ENCODE measurements around the gene NPAT. TPM values are rescaled to one million over a fixed set of nuclear protein-coding genes. Genes with fewer than 3 reads are reported as not detected.

The NPAT gene
- total and polyA plus RNA-seq, 2 experiments from 2014 or later: 3.7 to 14.3 TPM

DNA sequence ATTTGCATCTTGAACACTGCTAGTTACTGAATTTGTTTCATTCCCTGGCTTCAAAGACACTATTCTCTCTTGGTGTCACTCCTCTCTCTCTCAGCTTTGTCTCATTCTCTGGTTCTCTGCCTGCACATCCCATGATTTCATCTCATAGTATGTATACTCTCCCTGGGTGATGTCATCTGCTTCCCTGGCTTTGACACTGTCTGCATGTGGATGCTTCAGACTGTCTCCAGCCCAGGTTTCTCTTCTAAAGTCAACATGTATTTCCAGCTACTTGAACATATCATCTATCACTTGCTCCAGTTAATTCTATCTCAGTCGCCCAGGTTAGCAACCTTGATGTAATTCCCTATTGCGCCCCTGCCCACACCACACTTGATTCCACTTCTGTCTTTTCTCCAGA is 110.4 kb downstream of the NPAT start:
- H3K4me1 ChIP-seq (ENCODE audit: insufficient read depth): no peaks in the 10 kb centered on the region
- TF ChIP-seq EZH2phosphoT487 (IDR thresholded peaks at IDR 0.05; ENCODE audit: low read depth, severe bottlenecking, unreplicated experiment) (no peak), EZH2 (IDR thresholded peaks at IDR 0.05; ENCODE audit: borderline replicate concordance) (no peak)
- TF ChIP-seq, protein P1, sequence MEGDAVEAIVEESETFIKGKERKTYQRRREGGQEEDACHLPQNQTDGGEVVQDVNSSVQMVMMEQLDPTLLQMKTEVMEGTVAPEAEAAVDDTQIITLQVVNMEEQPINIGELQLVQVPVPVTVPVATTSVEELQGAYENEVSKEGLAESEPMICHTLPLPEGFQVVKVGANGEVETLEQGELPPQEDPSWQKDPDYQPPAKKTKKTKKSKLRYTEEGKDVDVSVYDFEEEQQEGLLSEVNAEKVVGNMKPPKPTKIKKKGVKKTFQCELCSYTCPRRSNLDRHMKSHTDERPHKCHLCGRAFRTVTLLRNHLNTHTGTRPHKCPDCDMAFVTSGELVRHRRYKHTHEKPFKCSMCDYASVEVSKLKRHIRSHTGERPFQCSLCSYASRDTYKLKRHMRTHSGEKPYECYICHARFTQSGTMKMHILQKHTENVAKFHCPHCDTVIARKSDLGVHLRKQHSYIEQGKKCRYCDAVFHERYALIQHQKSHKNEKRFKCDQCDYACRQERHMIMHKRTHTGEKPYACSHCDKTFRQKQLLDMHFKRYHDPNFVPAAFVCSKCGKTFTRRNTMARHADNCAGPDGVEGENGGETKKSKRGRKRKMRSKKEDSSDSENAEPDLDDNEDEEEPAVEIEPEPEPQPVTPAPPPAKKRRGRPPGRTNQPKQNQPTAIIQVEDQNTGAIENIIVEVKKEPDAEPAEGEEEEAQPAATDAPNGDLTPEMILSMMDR (IDR thresholded peaks at IDR 0.05; ENCODE audit: poor library complexity): no peak
- no peak overlapping the region for H2AFZ ChIP-seq
- H3K36me3 ChIP-seq (replicated peaks; ENCODE audit: insufficient read depth, low read depth): no peaks in the 10 kb centered on the region
- H3K4me3 ChIP-seq: no peak overlapping the region
- no peaks in the 10 kb centered on the region for H4K20me1 ChIP-seq (ENCODE audit: insufficient read depth, poor library complexity, severe bottlenecking)
- 100% methylated on average over 2 of the region's 2 CpGs for WGBS (ENCODE audit: low lambda C conversion rate, missing lambda C conversion rate)
- no peaks in the 10 kb centered on the region for H3K9me3 ChIP-seq (ENCODE audit: low read depth)
- H3K27ac ChIP-seq: no peak overlapping the region
- no peaks in the 10 kb centered on the region for H3K79me2 ChIP-seq
- H3K27me3 ChIP-seq: no peaks in the 10 kb centered on the region
- DNase-seq (ENCODE audit: low spot score): no peak
- no peaks in the 10 kb centered on the region for H3K9me2 ChIP-seq (replicated peaks; ENCODE audit: insufficient read depth)
- H3K4me2 ChIP-seq: no peak overlapping the region

DNA sequence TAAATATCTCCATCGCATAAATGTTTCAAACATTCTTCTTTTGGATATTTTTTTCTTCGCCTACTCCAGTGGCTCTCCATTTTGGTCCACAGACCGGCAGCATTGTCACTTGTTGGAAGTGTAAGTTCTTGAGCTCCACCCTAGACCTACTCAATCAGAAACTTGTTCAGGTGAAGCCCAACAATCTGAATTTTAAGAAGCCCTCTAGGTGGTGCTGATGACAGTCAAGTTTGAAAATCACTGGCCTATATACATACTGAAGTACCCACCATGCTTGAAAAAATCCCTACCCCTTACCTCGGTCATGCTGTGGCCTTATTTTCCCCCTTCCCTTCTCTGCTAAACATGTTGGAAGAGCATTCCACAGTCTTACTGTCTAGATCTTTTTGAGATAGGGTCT is 111.3 kb downstream of the NPAT start:
- WGBS (ENCODE audit: low lambda C conversion rate, missing lambda C conversion rate): 96% methylated on average over 4 of the region's 4 CpGs
- Histone ChIP-seq H2AFZ (no peak overlapping the region), H3K27me3 (no peaks in the 10 kb centered on the region), H3K9me3 (ENCODE audit: low read depth) (no peaks in the 10 kb centered on the region), H4K20me1 (ENCODE audit: insufficient read depth, poor library complexity, severe bottlenecking) (no peaks in the 10 kb centered on the region), H3K4me3 (no peak overlapping the region), H3K27ac (no peak overlapping the region), H3K4me2 (no peak overlapping the region), H3K79me2 (no peaks in the 10 kb centered on the region), H3K4me1 (ENCODE audit: insufficient read depth) (no peaks in the 10 kb centered on the region), H3K36me3 (replicated peaks; ENCODE audit: insufficient read depth, low read depth) (no peaks in the 10 kb centered on the region), H3K9me2 (replicated peaks; ENCODE audit: insufficient read depth) (no peaks in the 10 kb centered on the region)
- no peak for DNase-seq (ENCODE audit: low spot score)
- TF ChIP-seq EZH2 (IDR thresholded peaks at IDR 0.05; ENCODE audit: borderline replicate concordance): no peak
- TF ChIP-seq, protein P1 (IDR thresholded peaks at IDR 0.05; ENCODE audit: poor library complexity): no peak
- no peak for TF ChIP-seq EZH2phosphoT487 (IDR thresholded peaks at IDR 0.05; ENCODE audit: low read depth, severe bottlenecking, unreplicated experiment)

Small RNA genes lying within 50 kb of the gene (small RNA-seq; reads per million reads assigned to genes)
- gene RF00019: not detected

Other genes starting within 250 kb of the NPAT start
- 27.6 and 31.3 TPM in 2 replicates for gene CUL5, start 213.7 kb downstream of the NPAT start, total RNA-seq
- 20.9 and 23.2 TPM in 2 replicates for gene CUL5, start 213.7 kb downstream of the NPAT start, polyA plus RNA-seq
- gene ACAT1, start 101.1 kb downstream of the NPAT start, total RNA-seq: 188 and 191 TPM in 2 replicates
- gene ACAT1, start 101.1 kb downstream of the NPAT start, polyA plus RNA-seq: 71.8 and 87.1 TPM in 2 replicates
- gene ATM, start 429 bp upstream of the NPAT start, total RNA-seq: 43.0 and 47.3 TPM in 2 replicates
- gene ATM, start 429 bp upstream of the NPAT start, polyA plus RNA-seq: 7.5 and 7.6 TPM in 2 replicates
- 0.50 and 1.0 TPM in 2 replicates for gene C11orf65, start 244.9 kb upstream of the NPAT start, total RNA-seq
- gene C11orf65, start 244.9 kb upstream of the NPAT start, polyA plus RNA-seq: 0.34 and 0.40 TPM in 2 replicates

Measured in hepatocyte (in vitro differentiated cells).